ENCODE results near the gene LIN37. TPM values are rescaled to one million over a fixed set of nuclear protein-coding genes. Genes with fewer than 3 reads are reported as not detected.

The LIN37 gene
- total RNA-seq, 1 donor: 9.0 TPM

DNA sequence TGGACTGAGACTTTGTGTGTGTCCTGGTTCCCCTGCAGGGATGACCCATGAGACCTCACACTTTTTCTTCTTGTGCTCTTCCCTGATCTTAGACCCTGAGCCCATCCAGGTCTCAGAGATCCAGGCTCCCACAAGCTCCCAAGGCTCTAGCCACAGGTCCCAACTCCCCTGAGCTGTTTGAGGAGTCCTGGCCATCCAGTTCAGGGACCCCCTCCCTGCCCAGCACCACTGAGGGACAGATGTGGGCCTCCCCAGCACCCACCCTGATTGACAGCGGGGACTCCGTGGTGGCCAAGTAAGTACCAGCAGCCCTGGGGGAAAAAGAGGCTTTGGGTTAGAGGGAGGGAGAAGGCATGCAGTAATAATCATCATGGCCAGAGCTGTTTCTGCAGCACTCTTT lies 11.3 kb downstream of the LIN37 start:
- H3K9me3 ChIP-seq (ENCODE audit: low read depth, low read length): no peaks in the 10 kb centered on the region
- H2AFZ ChIP-seq (ENCODE audit: low read length): no peak overlapping the region
- H3K4me2 ChIP-seq (ENCODE audit: insufficient read depth, low read length): no peak overlapping the region
- H3K27me3 ChIP-seq (ENCODE audit: insufficient read depth, low read length): no peaks in the 10 kb centered on the region
- H3K4me1 ChIP-seq (ENCODE audit: insufficient read depth, low read length): peaks cover 32% of the 10 kb centered on the region
- H3K79me2 ChIP-seq (ENCODE audit: insufficient read depth, low read length): peaks cover 26% of the 10 kb centered on the region
- no peak for DNase-seq (ENCODE audit: insufficient read length, low spot score, missing footprints)
- peaks cover 26% of the 10 kb centered on the region for H3K36me3 ChIP-seq (ENCODE audit: insufficient read depth, low read length)
- H3K4me3 ChIP-seq (ENCODE audit: insufficient read depth, low read length): no peak overlapping the region
- TF ChIP-seq, protein P1, sequence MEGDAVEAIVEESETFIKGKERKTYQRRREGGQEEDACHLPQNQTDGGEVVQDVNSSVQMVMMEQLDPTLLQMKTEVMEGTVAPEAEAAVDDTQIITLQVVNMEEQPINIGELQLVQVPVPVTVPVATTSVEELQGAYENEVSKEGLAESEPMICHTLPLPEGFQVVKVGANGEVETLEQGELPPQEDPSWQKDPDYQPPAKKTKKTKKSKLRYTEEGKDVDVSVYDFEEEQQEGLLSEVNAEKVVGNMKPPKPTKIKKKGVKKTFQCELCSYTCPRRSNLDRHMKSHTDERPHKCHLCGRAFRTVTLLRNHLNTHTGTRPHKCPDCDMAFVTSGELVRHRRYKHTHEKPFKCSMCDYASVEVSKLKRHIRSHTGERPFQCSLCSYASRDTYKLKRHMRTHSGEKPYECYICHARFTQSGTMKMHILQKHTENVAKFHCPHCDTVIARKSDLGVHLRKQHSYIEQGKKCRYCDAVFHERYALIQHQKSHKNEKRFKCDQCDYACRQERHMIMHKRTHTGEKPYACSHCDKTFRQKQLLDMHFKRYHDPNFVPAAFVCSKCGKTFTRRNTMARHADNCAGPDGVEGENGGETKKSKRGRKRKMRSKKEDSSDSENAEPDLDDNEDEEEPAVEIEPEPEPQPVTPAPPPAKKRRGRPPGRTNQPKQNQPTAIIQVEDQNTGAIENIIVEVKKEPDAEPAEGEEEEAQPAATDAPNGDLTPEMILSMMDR (IDR thresholded peaks at IDR 0.05; ENCODE audit: extremely low read depth, low read depth, low read length): no peak
- no peak overlapping the region for H3K27ac ChIP-seq (ENCODE audit: low read depth, low read length)
- H4K20me1 ChIP-seq (ENCODE audit: insufficient read depth, low read length): peaks cover 10% of the 10 kb centered on the region

DNA sequence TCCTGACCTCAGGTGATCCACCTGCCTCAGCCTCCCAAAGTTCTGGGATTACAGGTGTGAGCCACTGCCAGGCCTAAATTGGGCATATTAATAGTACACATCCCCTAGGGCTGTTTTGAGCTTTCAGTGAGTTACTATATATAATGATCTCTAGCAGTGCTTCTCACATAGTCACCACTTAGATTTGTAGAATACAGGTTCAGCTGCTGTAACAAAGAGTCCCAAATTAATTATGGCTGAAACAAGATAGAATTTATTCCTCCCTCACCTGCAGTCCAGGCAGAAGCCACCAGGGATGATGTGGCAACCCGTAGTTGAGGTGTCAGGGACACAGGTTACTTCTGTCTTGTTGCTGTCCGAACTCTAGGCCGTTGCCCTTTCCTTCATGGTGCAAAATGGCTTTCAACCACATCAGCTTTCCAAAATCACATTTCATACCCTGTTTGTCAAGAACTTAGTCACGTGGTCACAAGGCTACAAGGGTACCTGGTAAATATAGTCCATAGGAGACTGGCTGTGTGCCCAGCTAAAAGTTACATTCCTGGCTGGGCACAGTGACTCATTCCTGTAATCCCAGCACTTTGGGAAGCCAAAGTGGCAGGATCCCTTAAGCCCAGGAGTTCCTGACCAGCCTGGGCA lies 12.5 kb downstream of the LIN37 start:
- Histone ChIP-seq H3K27me3 (ENCODE audit: insufficient read depth, low read length) (no peaks in the 10 kb centered on the region), H2AFZ (ENCODE audit: low read length) (no peak overlapping the region), H3K9me3 (ENCODE audit: low read depth, low read length) (no peaks in the 10 kb centered on the region), H3K36me3 (ENCODE audit: insufficient read depth, low read length) (peaks cover 32% of the 10 kb centered on the region), H3K4me3 (ENCODE audit: insufficient read depth, low read length) (no peak overlapping the region), H4K20me1 (ENCODE audit: insufficient read depth, low read length) (peaks cover 10% of the 10 kb centered on the region), H3K79me2 (ENCODE audit: insufficient read depth, low read length) (peaks cover 26% of the 10 kb centered on the region), H3K27ac (ENCODE audit: low read depth, low read length) (no peak overlapping the region), H3K4me1 (ENCODE audit: insufficient read depth, low read length) (peaks cover 28% of the 10 kb centered on the region), H3K4me2 (ENCODE audit: insufficient read depth, low read length) (no peak overlapping the region)
- TF ChIP-seq, protein P1 (IDR thresholded peaks at IDR 0.05; ENCODE audit: extremely low read depth, low read depth, low read length): no peak
- DNase-seq (ENCODE audit: insufficient read length, low spot score, missing footprints): no peak

DNA sequence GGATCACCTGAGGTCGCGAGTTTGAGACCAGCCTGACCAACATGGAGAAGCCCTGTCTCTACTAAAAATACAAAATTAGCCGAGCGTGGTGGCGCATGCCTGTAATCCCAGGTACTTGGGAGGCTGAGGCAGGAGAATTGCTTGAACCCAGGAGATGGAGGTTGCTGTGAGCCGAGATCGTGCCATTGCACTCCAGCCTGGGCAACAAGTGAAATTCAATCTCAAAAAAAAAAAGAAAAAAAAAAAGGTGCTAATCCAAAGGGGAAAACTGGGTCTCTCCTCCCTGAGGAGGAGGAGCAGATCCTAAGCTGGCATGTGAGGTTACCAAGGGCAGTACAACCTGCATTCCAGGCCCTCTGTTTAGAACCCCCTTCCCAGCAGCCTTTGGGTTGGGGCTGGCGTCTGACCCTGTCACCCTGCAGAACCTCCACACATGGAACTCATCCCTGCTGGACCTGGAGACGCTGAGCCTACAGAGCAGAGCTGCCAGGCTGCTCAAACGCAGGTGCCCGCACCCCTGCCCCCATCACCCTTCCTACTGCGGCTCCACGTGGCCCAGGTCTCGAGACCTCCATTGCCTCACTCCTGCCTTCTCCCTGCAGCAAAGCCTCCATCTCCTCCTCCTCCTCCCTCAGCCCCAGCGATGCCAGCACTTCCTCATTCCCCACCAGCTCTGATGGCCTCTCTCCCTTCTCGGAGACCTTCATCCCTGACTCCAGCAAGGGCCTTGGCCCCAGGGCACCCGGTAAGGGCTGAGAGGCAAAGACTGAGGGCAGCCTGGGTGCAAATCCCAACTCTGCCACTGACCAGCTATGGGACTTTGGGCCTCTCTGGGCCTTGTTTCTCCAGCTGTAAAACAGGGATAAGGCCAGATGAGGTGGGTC lies 16.3 kb downstream of the LIN37 start:
- no peak overlapping the region for H2AFZ ChIP-seq (ENCODE audit: low read length)
- no peaks in the 10 kb centered on the region for H3K9me3 ChIP-seq (ENCODE audit: low read depth, low read length)
- peaks cover 6% of the 10 kb centered on the region for H3K4me1 ChIP-seq (ENCODE audit: insufficient read depth, low read length)
- H3K27me3 ChIP-seq (ENCODE audit: insufficient read depth, low read length): no peaks in the 10 kb centered on the region
- DNase-seq (ENCODE audit: insufficient read length, low spot score, missing footprints): no peak
- peaks cover 39% of the 10 kb centered on the region for H3K36me3 ChIP-seq (ENCODE audit: insufficient read depth, low read length)
- peaks cover 11% of the 10 kb centered on the region for H3K79me2 ChIP-seq (ENCODE audit: insufficient read depth, low read length)
- no peak overlapping the region for H3K4me3 ChIP-seq (ENCODE audit: insufficient read depth, low read length)
- TF ChIP-seq, protein P1 (IDR thresholded peaks at IDR 0.05; ENCODE audit: extremely low read depth, low read depth, low read length): no peak
- no peak overlapping the region for H3K27ac ChIP-seq (ENCODE audit: low read depth, low read length)
- H4K20me1 ChIP-seq (ENCODE audit: insufficient read depth, low read length): peaks cover 2% of the 10 kb centered on the region
- no peak overlapping the region for H3K4me2 ChIP-seq (ENCODE audit: insufficient read depth, low read length)

DNA sequence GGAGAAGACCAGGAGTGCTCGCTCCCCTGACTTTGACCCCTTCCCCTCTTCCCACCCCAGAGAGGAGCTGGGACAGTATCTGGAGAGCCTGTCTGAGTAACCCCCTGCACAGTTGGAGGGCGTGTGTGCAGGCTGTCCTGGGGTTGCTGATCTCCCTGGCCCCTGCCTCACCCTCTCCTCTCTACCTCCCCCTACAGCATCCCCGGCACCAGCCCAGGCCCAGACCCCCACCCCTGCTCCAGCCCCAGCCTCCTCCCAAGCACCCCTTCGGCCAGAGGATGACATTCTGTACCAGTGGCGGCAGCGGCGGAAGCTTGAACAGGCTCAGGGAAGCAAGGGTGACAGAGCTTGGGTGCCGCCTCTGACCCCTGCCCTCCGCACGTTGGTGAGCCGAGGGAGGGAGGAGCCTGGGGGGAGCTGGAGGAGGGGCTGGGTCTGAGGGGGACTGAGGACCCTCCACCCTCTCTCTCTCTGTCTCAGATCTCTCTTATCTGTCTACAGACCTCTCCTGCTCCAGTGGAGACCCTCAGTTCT lies 18.3 kb downstream of the LIN37 start:
- Histone ChIP-seq H3K9me3 (ENCODE audit: low read depth, low read length) (no peaks in the 10 kb centered on the region), H3K27me3 (ENCODE audit: insufficient read depth, low read length) (no peaks in the 10 kb centered on the region), H3K36me3 (ENCODE audit: insufficient read depth, low read length) (peaks cover 27% of the 10 kb centered on the region), H2AFZ (ENCODE audit: low read length) (no peak overlapping the region), H3K27ac (ENCODE audit: low read depth, low read length) (no peak overlapping the region), H4K20me1 (ENCODE audit: insufficient read depth, low read length) (no peaks in the 10 kb centered on the region), H3K4me1 (ENCODE audit: insufficient read depth, low read length) (no peaks in the 10 kb centered on the region), H3K4me2 (ENCODE audit: insufficient read depth, low read length) (no peak overlapping the region), H3K79me2 (ENCODE audit: insufficient read depth, low read length) (no peaks in the 10 kb centered on the region), H3K4me3 (ENCODE audit: insufficient read depth, low read length) (no peak overlapping the region)
- DNase-seq (ENCODE audit: insufficient read length, low spot score, missing footprints): no peak
- TF ChIP-seq, protein P1 (IDR thresholded peaks at IDR 0.05; ENCODE audit: extremely low read depth, low read depth, low read length): no peak
